Uterus (tissue), 2 donors: Measurements from ENCODE around the gene VWA3B.
"Not testable (repeated sequence)": the region's sequence is repeated elsewhere in the genome, so short reads cannot be mapped to it uniquely, and the experiment has no call there.

Source experiments
- POLR2A ChIP-seq, 2 donors: fragments of 450-650 bp; IDR thresholded peaks; one replicate each; pipeline ENCODE4 v1.6.1; 2016; ENCODE audit warnings: antibody characterized with exemption in 2 of 2, mild to moderate bottlenecking in 1 of 2, moderate library complexity in 1 of 2
- TF ChIP-seq, protein P1 (sequence below), 4 experiments: fragments of 200-600 bp in 2 of 4; fragments of 450-650 bp in 2 of 4; sonication (generic) in 2 of 4; IDR thresholded peaks; one replicate each; pipeline ENCODE4 v1.5.1; 2016 to 2019; ENCODE audit warnings: antibody characterized with exemption in 4 of 4, mild to moderate bottlenecking in 2 of 4, moderate library complexity in 1 of 4

- TF ChIP-seq, protein P1, sequence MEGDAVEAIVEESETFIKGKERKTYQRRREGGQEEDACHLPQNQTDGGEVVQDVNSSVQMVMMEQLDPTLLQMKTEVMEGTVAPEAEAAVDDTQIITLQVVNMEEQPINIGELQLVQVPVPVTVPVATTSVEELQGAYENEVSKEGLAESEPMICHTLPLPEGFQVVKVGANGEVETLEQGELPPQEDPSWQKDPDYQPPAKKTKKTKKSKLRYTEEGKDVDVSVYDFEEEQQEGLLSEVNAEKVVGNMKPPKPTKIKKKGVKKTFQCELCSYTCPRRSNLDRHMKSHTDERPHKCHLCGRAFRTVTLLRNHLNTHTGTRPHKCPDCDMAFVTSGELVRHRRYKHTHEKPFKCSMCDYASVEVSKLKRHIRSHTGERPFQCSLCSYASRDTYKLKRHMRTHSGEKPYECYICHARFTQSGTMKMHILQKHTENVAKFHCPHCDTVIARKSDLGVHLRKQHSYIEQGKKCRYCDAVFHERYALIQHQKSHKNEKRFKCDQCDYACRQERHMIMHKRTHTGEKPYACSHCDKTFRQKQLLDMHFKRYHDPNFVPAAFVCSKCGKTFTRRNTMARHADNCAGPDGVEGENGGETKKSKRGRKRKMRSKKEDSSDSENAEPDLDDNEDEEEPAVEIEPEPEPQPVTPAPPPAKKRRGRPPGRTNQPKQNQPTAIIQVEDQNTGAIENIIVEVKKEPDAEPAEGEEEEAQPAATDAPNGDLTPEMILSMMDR (IDR thresholded peaks at IDR 0.05), result not testable (repeated sequence)
- TF ChIP-seq POLR2A (IDR thresholded peaks at IDR 0.05), result not testable (repeated sequence)
Observed at GRCh38 chr2:98138978-98139377, 52.0 kb downstream of the VWA3B start.
